GM18951 (cell line): ENCODE measurements around the gene SNRPA.
A peak's percentile ranks its signal among the peaks of the same experiment; 100 is the strongest.
"Not testable (repeated sequence)": the region's sequence is repeated elsewhere in the genome, so short reads cannot be mapped to it uniquely, and the experiment has no call there.

Source experiments
- POLR2A ChIP-seq: IDR thresholded peaks from 4 replicates; pipeline ENCODE4 v1.6.1; 2011; ENCODE audit warnings: mild to moderate bottlenecking; ENCODE audit not compliant: insufficient read length, insufficient read depth; ENCODE audit errors: extremely low read depth
- in situ Hi-C: fragments of 300-500 bp; cut with MboI; formaldehyde crosslinking; loops from one replicate; pipeline ENCODE4 v1.12.0; 2022; ENCODE audit warnings: low sequenced_read_pairs, mixed read lengths, inconsistent platforms; ENCODE audit not compliant: unreplicated experiment

Gene SNRPA

DNA sequence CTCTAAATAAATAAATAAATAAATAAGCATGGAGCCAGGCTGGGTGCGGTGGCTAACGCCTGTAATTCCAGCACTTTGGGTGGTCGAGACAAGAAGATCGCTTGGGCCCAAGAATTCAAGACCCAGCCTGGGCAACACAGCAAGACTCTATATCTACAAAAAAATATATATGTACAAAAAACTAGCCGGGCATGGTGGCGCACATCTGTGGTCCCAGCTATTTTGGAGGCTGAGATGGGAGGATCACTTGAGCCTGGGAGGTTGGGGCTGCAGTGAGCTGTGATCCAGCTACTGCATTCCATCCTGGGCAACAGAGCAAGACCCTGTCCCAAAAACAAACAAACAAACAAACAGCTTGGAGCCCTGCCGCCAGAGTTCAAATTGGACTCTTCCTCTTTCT lies 3.5 kb upstream of the SNRPA start:
- in situ Hi-C loops: no loop called here
- TF ChIP-seq POLR2A: no peak

DNA sequence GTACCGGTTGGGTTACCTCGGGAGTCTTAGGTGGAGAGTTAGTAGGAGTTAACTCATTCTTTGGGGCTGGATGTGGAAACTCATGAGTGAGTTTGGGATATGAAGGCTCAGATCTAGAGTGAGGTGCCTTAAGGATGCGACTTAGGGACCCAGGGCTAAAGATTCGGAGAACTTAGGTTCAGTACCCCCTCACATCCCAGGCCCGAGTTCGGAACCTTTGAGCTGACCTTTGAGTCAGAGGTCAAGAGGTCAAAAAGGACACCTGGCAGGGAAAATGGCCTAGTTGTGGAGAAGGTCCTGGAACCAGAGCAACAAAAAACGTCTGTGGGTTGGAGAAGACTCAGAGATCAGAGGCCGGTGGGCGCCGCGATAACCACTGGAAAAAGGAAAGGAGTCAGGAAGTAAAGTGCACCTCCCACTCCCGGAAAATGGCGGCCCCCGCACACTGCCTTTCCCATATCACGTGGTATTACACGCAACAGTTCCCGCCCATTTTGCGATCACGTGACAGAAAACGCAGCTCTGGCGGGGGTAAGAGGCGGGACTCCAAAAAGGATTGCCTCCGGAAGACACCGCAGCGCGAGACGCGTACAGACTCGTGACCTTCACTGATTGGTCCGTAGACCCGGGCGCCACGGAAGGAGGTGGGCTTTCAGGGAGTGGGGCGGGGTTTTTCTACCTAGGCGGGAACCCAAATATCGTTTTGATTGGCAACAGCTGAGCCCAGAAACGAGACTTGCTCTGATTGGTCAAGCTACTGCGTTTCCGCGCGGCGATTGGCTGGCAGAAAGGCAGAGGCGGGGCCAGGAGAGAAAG lies 737 bp upstream of the SNRPA start, which contains the start of gene ACTMAP:
TSS of gene ACTMAP (minus strand) at position 420 of the 816 bp plus-strand sequence. CDS start 674 bp downstream, outside the sequence.
- TF ChIP-seq POLR2A: peak; percentile 48
- in situ Hi-C loops: no loop called here

DNA sequence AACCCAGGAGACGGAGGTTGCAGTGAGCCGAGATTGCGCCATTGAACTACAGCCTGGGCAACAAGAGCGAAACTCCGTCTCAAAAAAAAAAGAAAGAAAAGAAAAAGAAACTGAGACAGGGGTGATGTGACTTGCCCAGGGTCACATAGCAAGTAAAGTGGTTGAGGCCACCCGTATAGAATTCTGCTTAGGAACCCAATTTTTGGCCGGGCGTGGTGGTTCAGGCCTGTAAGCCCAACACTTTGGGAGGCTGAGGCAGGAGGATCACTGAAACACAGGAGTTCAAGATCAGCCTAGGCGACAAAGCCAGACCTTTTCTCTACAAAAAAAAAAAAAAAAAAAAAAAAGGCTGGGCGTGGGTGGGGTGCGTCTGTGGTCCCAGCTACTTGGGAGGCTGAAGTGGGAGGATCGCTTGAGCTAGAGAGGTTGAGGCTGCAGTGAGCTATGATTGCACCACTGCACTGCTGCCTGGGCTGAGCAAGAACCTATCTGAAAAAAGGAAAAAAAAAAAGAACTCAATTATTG lies 1.3 kb downstream of the SNRPA start:
- TF ChIP-seq POLR2A: no peak
- in situ Hi-C loops: no loop called here

DNA sequence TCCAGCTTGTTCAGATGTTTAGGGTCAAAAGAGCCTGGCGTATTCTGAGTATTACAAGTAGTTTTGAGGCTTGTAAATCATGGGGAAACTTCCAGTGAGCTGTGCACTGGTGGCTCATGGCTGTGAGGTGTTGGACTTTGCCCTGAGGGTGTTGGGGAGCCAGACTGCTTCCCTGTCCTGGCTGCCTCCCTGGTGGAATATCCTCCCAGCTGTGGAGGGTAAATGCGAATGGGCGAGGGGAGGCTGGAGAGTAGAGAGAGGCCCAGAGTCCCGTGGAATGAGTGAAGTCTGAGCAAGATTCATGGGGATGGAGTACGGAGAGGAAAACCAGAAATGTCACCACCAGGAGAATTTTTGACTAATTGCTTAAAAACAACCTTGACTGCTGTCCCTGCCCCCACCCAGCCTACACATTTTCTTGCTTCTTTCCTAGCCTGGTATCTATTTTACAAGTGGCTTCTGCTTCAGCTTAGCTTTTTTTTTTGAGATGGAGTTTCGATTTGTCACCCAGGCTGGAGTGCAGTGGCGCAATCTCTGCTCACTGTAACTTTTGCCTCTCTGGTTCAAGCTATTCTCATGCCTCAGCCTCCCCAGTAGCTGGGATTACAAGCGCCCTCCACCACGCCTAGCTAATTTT lies 3.7 kb downstream of the SNRPA start:
- in situ Hi-C loops: no loop called here

DNA sequence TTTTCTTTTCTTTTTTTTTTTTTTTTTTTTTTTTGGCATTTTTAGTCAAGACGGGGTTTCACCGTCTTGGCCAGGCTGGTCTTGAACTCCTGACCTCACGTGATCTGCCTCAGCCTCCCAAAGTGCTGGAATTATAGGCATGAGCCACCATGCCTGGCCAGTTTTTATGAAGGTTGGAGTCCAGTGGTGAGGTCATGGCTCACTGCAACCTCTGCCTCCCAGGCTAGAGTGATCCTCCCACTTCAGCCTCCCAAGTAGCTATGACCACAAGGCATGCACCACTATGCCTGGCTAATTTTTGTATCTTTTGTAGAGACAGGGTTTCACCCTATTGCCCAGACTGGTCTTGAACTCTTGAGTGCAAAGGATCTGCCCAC lies 4.2 kb downstream of the SNRPA start:
- no peak for TF ChIP-seq POLR2A
- in situ Hi-C loops: no loop called here

More for the DNA sequence above, 3.7 kb downstream of the SNRPA start:
- TF ChIP-seq POLR2A: no peak

DNA sequence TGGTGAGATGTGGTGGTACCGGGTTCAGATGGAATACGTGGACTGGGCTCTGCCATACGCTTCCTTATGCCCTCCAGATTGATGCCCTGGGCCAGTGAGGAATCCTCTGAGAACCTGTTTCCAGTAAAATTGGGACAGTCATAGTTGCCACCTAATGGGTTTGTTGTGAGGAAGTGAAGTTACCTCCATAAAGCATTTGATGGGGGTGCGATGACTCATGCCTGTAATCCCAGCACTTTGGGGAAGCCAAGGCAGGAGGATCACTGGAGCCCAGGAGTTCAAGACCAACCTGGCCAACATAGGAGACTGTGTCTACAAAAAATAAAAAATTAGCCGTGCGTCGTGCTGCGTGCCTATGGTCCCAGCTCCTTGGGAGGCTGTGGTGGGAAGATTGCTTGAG lies 4.8 kb downstream of the SNRPA start:
- in situ Hi-C loops: no loop called here
- TF ChIP-seq POLR2A: no peak

DNA sequence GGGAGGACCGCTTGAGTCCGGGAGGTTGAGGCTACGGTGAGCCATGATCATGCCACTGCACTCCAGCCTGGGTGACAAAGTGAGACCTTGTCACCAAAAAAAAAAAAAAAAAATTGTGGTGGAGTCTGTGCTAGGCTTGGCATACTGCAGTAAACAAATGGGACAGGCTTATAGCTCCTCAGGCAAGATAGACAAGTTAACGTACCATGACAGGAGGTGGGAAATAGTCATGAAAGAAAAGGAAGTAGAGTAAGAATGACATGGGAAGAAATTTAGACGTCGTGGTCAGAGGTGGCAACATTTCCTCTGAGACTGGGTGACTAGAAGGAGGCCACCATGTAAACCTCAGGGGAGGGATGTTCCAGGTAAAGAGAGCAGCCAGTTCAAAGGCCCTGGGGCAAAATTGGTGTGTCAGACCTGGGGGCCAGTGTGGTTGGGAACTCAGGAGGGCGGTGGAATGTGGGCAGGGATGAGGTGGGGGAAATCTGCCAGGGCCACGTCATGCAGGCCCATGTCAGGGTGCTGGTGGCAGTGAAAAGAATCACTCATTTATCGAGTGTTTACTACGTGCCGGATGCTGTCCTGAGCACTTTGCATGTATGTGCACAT lies 5.6 kb downstream of the SNRPA start:
- TF ChIP-seq POLR2A: no peak

DNA sequence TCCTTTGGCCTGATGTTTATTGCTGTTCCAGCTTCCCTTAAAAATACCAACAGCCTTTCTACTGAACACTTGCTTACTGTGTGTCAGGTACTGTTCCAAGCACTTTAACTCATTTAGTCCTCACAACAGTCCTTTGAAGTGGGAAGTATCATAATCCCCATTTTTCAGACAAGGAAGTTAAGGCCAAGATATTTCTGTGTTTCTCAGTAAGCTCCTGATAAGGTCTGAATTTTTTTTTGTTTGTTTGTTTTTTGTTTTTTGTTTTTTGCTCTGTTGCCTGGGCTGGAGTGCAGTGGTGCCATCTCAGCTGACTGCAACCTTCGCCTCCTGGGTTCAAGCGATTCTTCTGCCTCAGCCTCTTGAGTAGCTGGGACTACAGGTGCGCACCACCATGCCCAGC lies 7.5 kb downstream of the SNRPA start:
- TF ChIP-seq POLR2A: no peak
- in situ Hi-C loops: no loop called here

More for the DNA sequence above, 5.6 kb downstream of the SNRPA start:
- in situ Hi-C loops: no loop called here

DNA sequence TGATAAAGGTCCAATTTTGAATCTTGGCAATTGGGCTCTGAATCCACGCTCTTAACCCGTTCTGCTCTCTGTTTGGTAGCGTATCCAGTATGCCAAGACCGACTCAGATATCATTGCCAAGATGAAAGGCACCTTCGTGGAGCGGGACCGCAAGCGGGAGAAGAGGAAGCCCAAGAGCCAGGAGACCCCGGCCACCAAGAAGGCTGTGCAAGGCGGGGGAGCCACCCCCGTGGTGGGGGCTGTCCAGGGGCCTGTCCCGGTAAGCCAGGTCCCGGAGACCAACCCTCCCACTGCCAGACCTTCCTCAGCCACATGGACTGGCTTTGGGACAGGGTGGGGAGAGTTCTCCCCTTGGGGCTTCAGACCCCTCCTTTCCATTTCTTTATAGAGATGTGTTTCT lies 8.3 kb downstream of the SNRPA start:
- TF ChIP-seq POLR2A: no peak
- in situ Hi-C loops: no loop called here

DNA sequence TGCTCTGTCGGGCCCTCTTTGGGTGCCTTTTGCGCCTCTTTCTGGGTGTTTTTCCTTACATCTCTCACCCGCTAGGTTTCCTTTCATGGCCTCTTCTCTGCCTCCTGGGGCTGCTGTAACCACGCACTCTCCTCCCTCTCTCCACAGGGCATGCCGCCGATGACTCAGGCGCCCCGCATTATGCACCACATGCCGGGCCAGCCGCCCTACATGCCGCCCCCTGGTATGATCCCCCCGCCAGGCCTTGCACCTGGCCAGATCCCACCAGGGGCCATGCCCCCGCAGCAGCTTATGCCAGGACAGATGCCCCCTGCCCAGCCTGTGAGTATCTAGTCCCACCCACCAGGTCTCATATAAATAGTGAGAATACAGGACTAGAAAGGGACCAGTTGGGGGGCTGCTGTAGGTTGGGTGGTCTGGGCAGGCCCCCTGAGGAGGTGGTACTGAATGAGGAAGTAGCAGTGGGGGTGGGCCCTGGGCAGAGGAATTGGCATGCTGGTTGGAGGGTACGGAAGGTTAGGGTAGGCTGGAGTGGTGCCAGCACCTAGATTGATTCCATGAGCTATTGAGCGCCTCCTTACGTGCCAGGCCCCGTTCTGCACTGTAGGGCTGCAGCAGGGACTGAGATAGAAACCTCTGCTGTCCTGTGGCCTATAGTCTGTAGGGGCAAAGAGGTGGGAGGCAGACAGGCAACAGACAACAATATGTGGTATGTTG lies 11.9 kb downstream of the SNRPA start:
- in situ Hi-C loops: no loop called here
- TF ChIP-seq POLR2A: no peak

DNA sequence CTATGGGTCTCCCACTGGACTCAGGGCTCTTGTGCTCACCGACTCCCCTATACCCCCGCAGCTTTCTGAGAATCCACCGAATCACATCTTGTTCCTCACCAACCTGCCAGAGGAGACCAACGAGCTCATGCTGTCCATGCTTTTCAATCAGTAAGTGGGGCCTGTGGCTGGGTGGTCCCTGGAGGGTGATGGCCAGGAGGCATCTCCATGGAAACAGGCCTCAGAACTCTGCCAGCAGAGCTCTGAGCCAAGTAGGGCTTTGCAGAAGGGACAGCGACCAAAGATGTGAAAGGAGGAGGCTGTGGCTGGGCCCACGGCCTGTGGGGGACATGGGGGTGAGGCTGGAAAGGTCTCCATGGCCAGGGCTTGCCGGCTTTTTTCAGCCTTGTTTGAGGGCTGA lies 12.5 kb downstream of the SNRPA start:
- no peak for TF ChIP-seq POLR2A
- in situ Hi-C loops: no loop called here

DNA sequence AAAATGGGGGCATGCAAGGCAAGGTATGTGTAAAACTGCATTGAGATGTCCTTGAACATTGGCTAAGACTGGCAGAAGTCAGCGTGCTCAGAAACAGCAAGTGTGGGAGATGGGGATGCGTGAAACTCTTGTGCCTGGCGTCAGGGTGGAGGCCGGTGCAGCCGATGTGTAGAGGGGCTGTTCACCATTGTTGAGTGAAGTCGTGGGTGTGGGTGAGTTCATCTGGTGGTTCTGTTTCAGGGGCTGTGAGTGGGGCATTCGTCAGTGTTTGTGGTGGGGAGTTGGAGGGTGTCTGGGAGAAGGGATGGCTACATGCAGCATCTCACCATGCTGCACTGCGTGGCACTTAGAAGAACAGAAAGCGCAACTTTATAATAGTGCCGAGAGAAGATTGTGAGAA lies 13.0 kb downstream of the SNRPA start:
- in situ Hi-C loops: no loop called here
- TF ChIP-seq POLR2A: no peak

DNA sequence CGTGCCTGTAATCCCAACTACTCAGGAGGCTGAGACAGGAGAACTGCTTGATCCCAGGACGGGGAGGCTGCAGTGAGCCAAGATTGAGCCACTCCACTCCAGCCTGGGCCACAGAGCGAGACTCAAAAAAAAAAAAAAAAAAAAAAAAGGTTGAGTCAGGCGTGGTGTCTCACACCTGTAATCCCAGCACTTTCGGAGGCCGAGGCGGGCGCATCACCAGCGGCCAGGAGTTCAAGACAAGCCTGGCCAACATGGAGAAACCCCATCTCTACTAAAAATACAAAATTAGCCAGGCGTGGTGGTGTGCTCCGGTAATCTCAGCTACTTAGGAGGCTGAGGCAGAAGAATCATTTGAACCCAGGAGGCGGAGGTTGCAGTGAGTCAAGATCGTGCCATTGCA lies 15.4 kb downstream of the SNRPA start:
- in situ Hi-C loops: not testable (repeated sequence)
